Retinal pigment epithelial cell (primary cell): ENCODE data around the gene CTCFL.

Source experiments
- DNase-seq: peaks from one replicate; pipeline ENCODE4 v3.0.0-alpha.2; 2010; ENCODE audit warnings: low read depth
- H3K4me3 ChIP-seq: 2 replicates; pipeline ENCODE4 v1.5.1; 2011; ENCODE audit warnings: mild to moderate bottlenecking, low read length, control low read depth, moderate library complexity
- CTCF ChIP-seq: conservative IDR thresholded peaks from 2 replicates; pipeline ENCODE4 v1.5.1; 2011; ENCODE audit warnings: low read depth, low read length, control low read depth, inconsistent platforms

CTCFL gene

DNA sequence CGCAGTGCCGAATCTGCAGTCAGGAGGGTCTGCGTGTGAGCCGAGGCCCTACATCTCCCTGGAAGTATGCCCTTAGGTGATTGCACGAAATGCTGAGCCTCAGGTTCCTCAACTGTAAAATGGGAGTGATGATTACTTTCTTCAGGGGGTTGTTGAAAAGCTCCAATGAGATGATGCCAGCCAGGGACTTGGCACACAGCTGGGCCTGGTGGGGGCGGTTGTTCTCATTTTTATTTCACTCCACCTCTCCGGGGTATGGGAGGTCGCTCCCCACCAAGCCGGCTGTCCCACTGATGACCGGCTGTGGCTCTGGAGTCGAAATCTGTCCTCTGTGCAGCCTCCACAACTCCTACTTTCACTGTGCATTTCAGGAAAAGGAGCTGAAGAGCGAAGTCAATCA, 44.0 kb upstream of the CTCFL start:
- H3K4me3 ChIP-seq, result no peak overlapping the region
- no peak for DNase-seq
- TF ChIP-seq CTCF, result no peak

- DNase-seq, result no peak
- no peak overlapping the region for H3K4me3 ChIP-seq
- TF ChIP-seq CTCF, result no peak
Observed at GRCh38 chr20:57568088-57568896, 43.4 kb upstream of the CTCFL start.

- H3K4me3 ChIP-seq, result no peak overlapping the region
- DNase-seq, result no peak
- TF ChIP-seq CTCF, result no peak
Observed at GRCh38 chr20:57567471-57568079, 42.6 kb upstream of the CTCFL start.

DNA sequence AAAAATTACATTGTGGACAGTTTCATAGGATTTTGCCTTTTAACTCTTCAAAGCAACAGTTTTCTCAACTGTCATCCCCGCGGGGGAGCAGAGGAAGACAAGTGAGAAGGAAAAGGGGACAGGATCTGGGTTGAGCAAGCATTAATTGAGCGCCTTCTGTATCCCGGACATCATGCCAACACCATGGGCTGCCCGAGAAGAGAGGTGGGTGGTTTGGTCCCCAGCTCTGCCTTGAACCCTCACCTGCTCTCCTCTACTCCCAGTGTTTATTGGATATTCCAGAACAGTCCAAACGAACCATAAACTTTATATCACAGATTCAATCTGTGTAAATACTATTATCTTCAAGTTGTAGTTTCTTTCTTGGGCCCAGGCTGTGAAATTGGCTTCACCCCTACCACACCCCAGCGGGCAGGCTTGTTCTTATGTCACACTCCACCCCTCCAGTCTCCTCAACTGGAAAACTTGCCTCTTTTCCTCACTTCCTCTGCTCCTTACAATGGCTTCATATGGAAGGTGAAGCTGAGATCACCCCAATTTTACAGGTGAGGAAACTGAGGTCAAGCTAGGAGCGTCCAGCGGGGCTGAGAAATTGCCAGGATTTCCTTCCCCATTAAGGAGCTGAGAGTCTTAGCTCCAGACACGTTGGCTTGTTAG, 42.0 kb upstream of the CTCFL start:
- H3K4me3 ChIP-seq, result no peak overlapping the region
- TF ChIP-seq CTCF, result no peak
- no peak for DNase-seq

GRCh38 chr20:57566399-57566798, 41.5 kb upstream of the CTCFL start:
- DNase-seq, result no peak
- no peak for TF ChIP-seq CTCF
- no peak overlapping the region for H3K4me3 ChIP-seq

DNA sequence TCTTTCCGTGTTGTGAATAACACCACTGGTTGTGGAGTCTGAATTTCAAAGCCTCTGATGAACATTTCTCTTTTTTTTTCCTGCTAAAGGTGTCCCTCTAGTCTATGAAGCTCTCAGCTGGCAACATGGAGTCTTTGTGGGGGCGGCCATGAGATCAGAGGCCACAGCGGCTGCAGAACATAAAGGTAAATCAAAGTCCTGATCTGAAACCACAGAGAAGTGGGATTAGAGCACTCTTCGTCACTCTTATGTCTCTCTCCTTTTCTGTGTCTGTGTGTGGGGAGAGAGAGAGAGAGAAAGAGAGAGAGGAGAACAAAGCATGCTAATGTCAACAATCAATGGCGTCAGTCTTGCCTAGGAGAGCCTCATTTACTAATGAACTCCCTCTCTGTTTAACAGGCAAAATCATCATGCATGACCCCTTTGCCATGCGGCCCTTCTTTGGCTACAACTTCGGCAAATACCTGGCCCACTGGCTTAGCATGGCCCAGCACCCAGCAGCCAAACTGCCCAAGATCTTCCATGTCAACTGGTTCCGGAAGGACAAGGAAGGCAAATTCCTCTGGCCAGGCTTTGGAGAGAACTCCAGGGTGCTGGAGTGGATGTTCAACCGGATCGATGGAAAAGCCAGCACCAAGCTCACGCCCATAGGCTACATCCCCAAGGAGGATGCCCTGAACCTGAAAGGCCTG, 40.2 kb upstream of the CTCFL start:
- H3K4me3 ChIP-seq, result no peak overlapping the region
- no peak for TF ChIP-seq CTCF

More for the DNA sequence above, 40.2 kb upstream of the CTCFL start:
- DNase-seq, result no peak
